ENCODE measurements around the gene KNDC1.

The KNDC1 gene

DNA sequence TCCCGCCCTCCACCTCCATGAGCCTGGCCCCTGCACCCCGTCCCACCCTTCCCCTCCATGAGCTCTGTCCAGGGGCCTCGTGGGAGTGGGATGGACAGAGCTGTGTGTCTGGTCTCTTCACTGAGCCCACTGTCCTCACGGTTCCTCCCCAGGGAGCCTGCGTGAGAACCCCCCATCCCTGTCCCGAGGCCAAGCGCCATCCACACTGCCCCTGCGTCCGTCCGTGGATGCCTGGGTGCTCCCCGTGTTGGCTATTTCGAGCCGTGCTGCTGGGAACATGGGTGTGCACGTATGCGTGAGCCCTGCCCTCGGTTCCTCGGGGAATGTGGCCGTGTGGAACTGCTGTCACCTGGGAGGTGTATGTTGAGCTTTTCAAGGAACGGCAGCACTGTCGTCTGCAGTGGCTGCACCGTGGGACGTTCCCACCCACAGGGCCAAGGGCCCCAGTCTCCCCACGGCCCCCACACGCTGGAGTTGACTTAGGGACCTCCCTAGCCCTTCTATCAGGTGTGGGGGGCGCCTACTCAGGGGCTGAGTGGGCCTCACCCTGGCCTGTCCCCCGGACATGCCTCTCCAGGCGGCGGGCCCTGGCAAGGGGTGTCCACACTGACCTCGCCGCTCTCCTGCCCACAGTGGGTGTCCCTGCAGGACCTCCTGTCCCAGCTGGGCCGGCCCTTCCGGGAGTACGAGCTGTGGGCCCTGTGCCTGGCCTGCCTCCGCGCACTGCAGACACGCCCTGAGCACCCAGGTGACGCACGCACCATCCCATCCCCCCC lies 28.1 kb downstream of the KNDC1 start:
- ATAC-seq (ENCODE audit: low read depth) (no peak), DNase-seq (ENCODE audit: low spot score in 2 of 2) (no peak)
- no peak overlapping the region for H3K27ac Mint-ChIP-seq
- no peaks in the 10 kb centered on the region for H3K36me3 Mint-ChIP-seq
- H3K4me1 Mint-ChIP-seq: peaks cover 4% of the 10 kb centered on the region
- no peak overlapping the region for H3K4me3 Mint-ChIP-seq
- peaks cover 4% of the 10 kb centered on the region for H3K27me3 Mint-ChIP-seq
- H3K9me3 Mint-ChIP-seq: peaks cover 3% of the 10 kb centered on the region

DNA sequence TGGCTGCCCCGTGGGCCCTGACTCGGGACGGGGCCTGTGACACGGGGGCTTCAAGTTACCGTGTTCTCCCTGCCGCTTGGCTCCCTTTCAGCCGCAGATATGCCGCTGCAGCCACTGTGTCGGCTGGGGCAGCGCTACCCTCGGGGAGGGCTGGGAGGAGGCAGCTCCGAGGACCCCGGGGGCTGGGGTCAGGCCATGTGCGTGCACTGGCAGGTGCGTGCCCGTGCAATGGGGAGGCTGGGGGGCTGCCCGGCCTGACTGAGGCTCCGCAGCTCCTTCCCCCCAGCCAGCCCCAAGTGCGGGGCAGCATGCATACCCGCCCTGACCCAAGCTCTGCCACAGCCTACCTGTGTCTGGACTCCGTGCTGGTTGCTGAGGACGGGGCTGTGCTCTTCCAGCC lies 29.2 kb downstream of the KNDC1 start:
- H3K27ac Mint-ChIP-seq: no peak overlapping the region
- peaks cover 2% of the 10 kb centered on the region for H3K4me1 Mint-ChIP-seq
- ATAC-seq (ENCODE audit: low read depth): no peak
- H3K36me3 Mint-ChIP-seq: no peaks in the 10 kb centered on the region
- no peak overlapping the region for H3K4me3 Mint-ChIP-seq
- H3K9me3 Mint-ChIP-seq: peaks cover 10% of the 10 kb centered on the region
- peaks cover 2% of the 10 kb centered on the region for H3K27me3 Mint-ChIP-seq
- DNase-seq (ENCODE audit: low spot score in 2 of 2): no peak

DNA sequence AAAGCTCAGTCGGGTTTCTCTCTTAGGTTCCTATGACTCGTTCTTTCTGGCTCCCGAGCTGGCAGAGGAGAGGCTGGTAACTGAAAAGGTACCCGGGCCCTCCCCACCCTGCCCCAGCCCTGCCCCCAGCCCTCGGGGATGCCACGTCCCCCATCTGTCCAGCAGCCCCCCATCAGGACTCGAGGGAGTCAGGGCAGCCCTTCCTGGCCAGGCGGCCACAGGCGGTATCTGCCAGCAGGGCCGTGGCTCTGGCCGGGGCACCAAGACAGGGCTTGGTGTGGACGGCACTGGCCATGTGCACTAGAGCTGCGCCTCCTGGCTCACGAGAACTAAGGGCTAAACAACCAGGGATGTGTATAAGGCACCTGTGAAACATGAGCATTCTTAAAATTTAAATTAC lies 29.7 kb downstream of the KNDC1 start:
- Mint-ChIP-seq H3K27ac (no peak overlapping the region), H3K4me3 (no peak overlapping the region), H3K27me3 (no peaks in the 10 kb centered on the region), H3K9me3 (peaks cover 10% of the 10 kb centered on the region), H3K36me3 (no peaks in the 10 kb centered on the region), H3K4me1 (no peaks in the 10 kb centered on the region)
- no peak for DNase-seq (ENCODE audit: low spot score in 2 of 2)
- ATAC-seq (ENCODE audit: low read depth): no peak

DNA sequence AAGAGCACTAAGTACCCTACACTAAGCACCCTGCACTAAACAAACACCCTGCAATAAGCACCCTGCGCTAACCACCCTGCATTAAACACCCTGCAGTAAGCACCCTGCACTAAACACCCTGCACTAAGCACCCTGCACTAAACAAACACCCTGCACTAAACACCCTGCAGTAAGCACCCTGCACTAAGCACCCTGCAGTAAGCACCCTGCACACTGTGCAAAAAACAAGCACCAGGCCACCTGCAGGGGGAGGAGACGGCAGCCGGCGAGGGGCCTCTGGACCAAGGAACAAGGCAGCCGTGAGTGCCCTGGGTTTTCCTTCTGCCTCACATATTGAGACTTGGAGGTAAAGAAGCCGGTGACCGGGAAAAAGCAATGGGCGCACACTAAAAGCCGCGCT lies 30.2 kb downstream of the KNDC1 start:
- no peak for DNase-seq (ENCODE audit: low spot score in 2 of 2)
- Mint-ChIP-seq H3K27me3 (no peaks in the 10 kb centered on the region), H3K4me3 (no peak overlapping the region), H3K36me3 (no peaks in the 10 kb centered on the region), H3K9me3 (peaks cover 10% of the 10 kb centered on the region), H3K27ac (no peak overlapping the region), H3K4me1 (no peaks in the 10 kb centered on the region)
- ATAC-seq (ENCODE audit: low read depth): no peak

DNA sequence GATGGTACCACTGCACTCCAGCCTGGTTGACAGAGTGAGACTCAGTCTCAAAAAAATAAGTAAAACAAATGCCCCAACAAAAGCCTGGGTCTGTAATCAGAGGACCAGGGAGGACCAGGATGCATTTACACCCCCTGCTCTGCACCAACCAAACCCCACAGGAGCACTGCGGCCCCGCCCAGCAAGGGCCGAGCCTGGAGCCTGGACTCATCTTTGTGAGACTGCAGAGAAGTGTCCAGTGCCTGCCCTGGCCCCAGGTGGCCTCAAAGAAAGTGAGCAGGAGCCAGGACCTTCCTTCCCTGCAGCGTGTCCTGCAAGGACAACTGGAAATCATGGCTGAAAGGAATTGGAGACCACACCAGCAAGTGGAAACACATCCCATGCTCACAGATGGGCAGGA lies 31.6 kb downstream of the KNDC1 start:
- H3K36me3 Mint-ChIP-seq: no peaks in the 10 kb centered on the region

DNA sequence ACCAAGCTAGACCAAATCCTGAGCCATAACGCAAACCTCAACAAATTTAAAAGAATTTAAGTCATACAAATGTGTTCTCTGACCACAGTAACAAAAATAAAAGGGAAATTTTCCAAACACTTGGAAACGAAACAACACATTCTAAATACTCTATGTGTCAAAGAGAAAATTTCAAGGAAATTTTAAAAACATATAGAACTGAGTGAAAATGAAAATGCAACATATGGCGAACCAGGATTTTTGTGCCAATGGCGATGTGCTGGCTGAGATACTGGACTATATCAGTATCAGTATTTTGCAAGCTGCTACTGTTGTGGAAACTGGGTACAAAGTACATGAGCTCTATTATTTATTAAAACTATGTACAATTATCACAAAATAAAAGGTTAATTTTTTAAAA lies 34.1 kb downstream of the KNDC1 start:
- H3K27me3 Mint-ChIP-seq: peaks cover 2% of the 10 kb centered on the region
- H3K36me3 Mint-ChIP-seq: no peaks in the 10 kb centered on the region
- peaks cover 10% of the 10 kb centered on the region for H3K9me3 Mint-ChIP-seq
- no peak overlapping the region for H3K27ac Mint-ChIP-seq
- no peaks in the 10 kb centered on the region for H3K4me1 Mint-ChIP-seq
- DNase-seq (ENCODE audit: low spot score in 2 of 2) (no peak), ATAC-seq (ENCODE audit: low read depth) (no peak)
- no peak overlapping the region for H3K4me3 Mint-ChIP-seq

More for the DNA sequence above, 31.6 kb downstream of the KNDC1 start:
- DNase-seq (ENCODE audit: low spot score in 2 of 2) (no peak), ATAC-seq (ENCODE audit: low read depth) (no peak)
- H3K9me3 Mint-ChIP-seq: peaks cover 10% of the 10 kb centered on the region
- H3K4me3 Mint-ChIP-seq: no peak overlapping the region
- no peaks in the 10 kb centered on the region for H3K4me1 Mint-ChIP-seq
- H3K27ac Mint-ChIP-seq: no peak overlapping the region
- peaks cover 2% of the 10 kb centered on the region for H3K27me3 Mint-ChIP-seq

DNA sequence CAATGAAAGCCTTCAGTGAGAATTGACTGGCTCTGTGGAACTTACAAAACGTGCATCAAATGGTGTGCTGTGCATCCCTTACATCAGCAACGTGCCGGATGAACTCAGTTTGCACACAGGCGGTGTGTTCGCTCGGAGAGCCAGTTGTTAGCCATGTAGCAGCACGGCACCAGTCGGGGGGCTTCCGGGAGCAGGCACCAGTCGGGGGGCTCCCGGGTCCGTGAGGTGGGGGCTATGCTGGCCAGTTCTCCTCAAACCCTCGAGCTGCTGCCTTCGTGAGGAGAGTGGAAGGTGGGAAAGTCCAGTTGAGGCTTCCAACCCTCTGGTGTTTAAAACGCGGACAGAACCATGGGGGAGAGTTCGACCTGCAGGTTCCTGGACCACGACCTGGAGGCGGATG lies 35.1 kb downstream of the KNDC1 start:
- H3K36me3 Mint-ChIP-seq: no peaks in the 10 kb centered on the region
- no peak for DNase-seq (ENCODE audit: low spot score in 2 of 2)
- peaks cover 2% of the 10 kb centered on the region for H3K27me3 Mint-ChIP-seq
- H3K9me3 Mint-ChIP-seq: peaks cover 10% of the 10 kb centered on the region
- no peak overlapping the region for H3K4me3 Mint-ChIP-seq
- ATAC-seq (ENCODE audit: low read depth): no peak
- no peak overlapping the region for H3K27ac Mint-ChIP-seq
- no peaks in the 10 kb centered on the region for H3K4me1 Mint-ChIP-seq

DNA sequence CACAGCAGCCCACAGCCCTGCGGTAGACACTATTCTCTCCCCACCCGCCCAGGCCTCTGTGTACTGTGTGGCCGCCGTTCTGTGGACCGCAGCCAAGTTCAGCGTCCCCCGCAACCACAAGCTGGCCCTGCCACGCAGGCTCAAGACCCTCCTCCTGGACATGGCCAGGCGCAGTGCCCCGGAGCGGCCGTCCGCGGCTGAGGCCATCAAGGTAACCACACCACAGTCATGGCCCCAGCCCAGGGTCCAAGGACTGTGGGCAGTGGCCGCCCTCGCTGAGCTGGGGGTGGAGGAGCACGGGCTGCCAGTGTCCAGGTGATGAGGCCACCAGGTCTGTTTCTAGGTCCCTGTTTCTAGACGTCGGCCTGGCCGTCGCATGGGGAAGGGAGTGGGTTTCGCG lies 35.6 kb downstream of the KNDC1 start:
- no peak overlapping the region for H3K4me3 Mint-ChIP-seq
- H3K9me3 Mint-ChIP-seq: peaks cover 10% of the 10 kb centered on the region
- DNase-seq (ENCODE audit: low spot score in 2 of 2): no peak
- no peaks in the 10 kb centered on the region for H3K4me1 Mint-ChIP-seq
- ATAC-seq (ENCODE audit: low read depth): no peak
- peaks cover 2% of the 10 kb centered on the region for H3K27me3 Mint-ChIP-seq
- H3K36me3 Mint-ChIP-seq: no peaks in the 10 kb centered on the region
- no peak overlapping the region for H3K27ac Mint-ChIP-seq

DNA sequence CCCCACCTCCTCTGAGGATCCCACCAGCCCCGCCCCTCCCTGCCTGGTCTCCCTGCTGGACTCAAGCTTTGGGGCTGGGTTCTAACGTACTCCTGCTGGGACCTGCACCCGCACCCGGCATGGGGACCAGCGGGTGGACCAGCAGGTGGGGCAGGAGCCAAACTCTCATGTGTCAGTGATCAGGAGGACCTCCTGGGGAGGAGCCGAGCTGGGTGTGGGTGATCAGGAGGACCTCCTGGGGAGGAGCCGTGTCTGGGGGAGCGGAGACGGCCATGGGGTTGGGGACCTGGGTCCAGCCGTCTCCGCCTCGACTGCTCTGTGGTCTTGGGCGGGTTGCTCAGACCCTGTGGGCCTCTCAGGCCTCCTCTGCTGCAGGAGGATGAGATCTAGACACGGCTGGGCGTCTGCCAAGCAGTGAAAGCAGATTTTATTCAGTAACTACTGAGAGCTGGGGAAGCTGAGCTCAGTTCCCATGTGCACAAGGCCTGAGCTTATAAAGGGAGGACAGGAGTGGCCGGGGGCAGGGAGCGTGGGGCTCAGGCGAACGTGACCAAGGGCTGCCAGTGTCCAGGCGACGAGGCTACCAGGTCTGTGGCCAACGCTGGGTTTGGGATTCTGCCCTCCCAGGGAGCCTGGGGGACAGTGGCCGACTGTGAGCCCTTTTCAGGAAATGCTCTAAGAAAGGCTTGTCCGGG lies 36.3 kb downstream of the KNDC1 start:
- ATAC-seq (ENCODE audit: low read depth): no peak
- H3K27ac Mint-ChIP-seq: no peak overlapping the region
- no peak for DNase-seq (ENCODE audit: low spot score in 2 of 2)
- H3K4me1 Mint-ChIP-seq: no peaks in the 10 kb centered on the region
- no peaks in the 10 kb centered on the region for H3K36me3 Mint-ChIP-seq
- H3K4me3 Mint-ChIP-seq: no peak overlapping the region
- H3K9me3 Mint-ChIP-seq: peaks cover 10% of the 10 kb centered on the region
- H3K27me3 Mint-ChIP-seq: peaks cover 2% of the 10 kb centered on the region

DNA sequence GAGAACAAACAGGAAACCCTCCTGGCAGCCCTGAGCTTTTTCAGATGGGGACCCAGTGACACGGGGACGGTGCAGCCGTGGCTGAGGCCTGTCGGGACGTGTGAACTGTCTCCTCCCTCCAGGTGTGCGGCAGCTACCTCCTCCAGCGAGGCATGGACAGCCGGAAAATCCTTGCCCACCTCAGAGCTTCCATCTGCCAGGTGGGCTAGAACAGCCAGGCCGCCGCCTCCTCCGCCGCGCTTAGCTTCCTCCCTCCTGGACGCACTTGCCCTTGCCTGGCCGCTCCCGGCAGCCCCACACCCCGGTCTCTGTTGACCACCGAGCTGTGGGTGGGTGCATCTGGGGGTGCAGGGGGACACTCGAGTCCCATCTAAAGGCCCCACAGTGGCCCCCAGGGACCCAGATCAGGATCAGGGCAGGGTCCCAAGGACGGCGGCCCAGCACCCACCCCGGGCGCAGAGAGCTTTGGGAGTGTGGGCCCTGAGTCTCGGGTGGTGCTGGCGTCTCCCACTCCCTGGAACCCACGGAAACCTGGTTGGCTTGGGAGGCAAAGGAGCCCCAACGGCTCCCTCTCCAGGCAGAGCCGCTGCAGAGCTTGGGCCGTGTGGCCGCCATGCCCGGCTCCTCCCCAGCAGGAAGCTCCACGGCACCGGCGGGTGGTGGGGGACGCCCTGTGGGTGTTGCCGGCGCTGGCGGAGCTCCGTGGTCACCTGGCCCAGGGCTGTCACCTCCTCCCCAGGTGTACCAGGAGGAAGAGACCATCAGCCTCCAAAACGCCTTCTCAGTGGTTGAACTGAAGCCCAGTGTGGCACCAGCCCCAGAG lies 37.1 kb downstream of the KNDC1 start:
- Mint-ChIP-seq H3K27ac (no peak overlapping the region), H3K36me3 (no peaks in the 10 kb centered on the region), H3K27me3 (peaks cover 2% of the 10 kb centered on the region), H3K4me1 (no peaks in the 10 kb centered on the region), H3K9me3 (peaks cover 8% of the 10 kb centered on the region), H3K4me3 (no peak overlapping the region)
- DNase-seq (ENCODE audit: low spot score in 2 of 2): no peak
- no peak for ATAC-seq (ENCODE audit: low read depth)

DNA sequence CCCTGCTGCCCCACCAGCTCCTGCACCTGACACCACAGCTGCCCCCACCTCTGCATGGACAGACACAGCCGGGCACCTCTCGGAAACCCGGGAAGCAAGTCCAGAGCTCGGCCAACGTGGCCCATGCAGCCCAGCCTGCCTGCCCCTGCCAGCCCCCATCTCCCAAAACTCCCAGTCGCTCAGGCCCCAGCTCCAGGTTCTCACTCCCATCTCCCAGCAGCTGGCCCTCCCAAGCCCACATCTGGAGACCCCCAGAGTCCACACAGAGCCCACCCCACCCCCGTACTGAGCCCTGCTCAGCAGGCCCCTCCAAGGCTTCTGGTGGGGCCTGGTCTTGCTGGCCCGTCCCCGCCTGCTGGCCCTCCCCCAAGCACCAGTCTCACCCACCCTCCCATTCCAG lies 37.8 kb downstream of the KNDC1 start:
- ATAC-seq (ENCODE audit: low read depth) (no peak), DNase-seq (ENCODE audit: low spot score in 2 of 2) (no peak)
- peaks cover 7% of the 10 kb centered on the region for H3K9me3 Mint-ChIP-seq
- no peak overlapping the region for H3K27ac Mint-ChIP-seq
- H3K27me3 Mint-ChIP-seq: peaks cover 2% of the 10 kb centered on the region
- H3K4me3 Mint-ChIP-seq: no peak overlapping the region
- H3K36me3 Mint-ChIP-seq: no peaks in the 10 kb centered on the region
- no peaks in the 10 kb centered on the region for H3K4me1 Mint-ChIP-seq

DNA sequence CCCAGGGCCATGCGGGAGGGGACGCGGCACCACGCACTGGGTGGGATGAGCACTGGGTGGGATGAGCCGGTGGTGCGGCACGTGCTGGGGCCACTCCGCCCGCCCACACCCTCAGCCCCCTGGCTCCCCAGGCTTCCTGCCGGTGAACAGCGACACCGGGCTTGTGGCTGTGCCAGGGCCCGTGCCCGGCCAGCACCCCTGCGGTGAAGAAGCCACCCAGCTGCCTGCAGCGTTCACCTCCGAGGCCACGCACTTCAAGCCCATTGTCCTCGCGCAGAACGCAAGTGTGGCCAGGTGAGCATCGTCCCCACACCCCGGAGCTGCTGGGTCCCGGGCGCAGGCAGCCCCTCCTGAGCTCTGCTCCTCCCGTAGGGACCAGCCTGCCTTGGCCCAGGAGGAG lies 38.2 kb downstream of the KNDC1 start:
- H3K27me3 Mint-ChIP-seq: peaks cover 2% of the 10 kb centered on the region
- H3K4me3 Mint-ChIP-seq: no peak overlapping the region
- H3K9me3 Mint-ChIP-seq: peaks cover 7% of the 10 kb centered on the region
- no peak overlapping the region for H3K27ac Mint-ChIP-seq
- H3K36me3 Mint-ChIP-seq: no peaks in the 10 kb centered on the region
- no peak for ATAC-seq (ENCODE audit: low read depth)
- no peaks in the 10 kb centered on the region for H3K4me1 Mint-ChIP-seq
- DNase-seq (ENCODE audit: low spot score in 2 of 2): no peak

DNA sequence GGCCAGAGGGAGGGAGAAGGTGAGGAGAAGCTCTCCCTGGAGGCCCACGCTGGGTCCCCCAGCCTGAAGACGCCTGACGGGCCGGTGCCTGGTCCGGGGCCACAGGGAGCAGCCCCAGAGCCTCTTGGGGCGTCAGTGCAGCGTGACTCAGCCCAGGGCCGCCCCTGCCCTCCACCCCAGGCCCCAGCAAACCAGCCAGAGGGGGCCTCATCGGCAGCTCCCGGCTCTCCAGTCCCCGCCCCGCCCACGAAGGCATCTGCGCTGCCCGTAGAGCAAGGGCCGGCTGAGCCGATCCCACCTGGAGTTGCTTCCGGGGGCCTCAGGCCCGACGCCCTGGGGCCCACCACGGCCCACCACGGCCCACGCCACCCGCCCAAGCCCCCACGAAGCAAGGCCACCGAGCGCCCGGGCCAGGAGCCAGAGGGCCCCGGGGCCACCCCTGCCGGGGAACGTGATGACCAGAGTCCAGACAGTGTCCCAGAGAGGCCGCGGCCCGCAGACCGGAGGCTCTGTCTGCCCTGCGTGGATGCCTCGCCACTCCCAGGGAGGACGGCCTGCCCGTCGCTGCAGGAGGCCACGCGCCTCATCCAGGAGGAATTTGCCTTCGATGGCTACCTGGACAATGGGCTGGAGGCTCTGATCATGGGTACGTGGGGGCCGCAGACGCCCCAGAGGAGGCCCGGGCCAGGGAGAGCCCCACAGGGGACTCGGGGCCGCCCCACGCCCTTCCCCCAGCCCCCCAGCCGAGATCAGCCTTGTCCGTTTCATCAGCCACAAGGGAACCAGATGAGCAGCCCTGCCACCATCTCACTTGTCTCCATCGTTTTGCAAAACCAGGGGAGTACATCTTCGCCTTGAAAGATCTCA lies 38.8 kb downstream of the KNDC1 start:
- ATAC-seq (ENCODE audit: low read depth): no peak
- Mint-ChIP-seq H3K4me1 (no peaks in the 10 kb centered on the region), H3K27ac (no peak overlapping the region)

More for the DNA sequence above, 38.8 kb downstream of the KNDC1 start:
- H3K36me3 Mint-ChIP-seq: no peaks in the 10 kb centered on the region
- DNase-seq (ENCODE audit: low spot score in 2 of 2): no peak
- H3K4me3 Mint-ChIP-seq: no peak overlapping the region
- peaks cover 2% of the 10 kb centered on the region for H3K27me3 Mint-ChIP-seq
- H3K9me3 Mint-ChIP-seq: peaks cover 2% of the 10 kb centered on the region

All from memory B cell (primary cell).